ENCODE data around the gene PTPN4.

The PTPN4 gene, protein sequence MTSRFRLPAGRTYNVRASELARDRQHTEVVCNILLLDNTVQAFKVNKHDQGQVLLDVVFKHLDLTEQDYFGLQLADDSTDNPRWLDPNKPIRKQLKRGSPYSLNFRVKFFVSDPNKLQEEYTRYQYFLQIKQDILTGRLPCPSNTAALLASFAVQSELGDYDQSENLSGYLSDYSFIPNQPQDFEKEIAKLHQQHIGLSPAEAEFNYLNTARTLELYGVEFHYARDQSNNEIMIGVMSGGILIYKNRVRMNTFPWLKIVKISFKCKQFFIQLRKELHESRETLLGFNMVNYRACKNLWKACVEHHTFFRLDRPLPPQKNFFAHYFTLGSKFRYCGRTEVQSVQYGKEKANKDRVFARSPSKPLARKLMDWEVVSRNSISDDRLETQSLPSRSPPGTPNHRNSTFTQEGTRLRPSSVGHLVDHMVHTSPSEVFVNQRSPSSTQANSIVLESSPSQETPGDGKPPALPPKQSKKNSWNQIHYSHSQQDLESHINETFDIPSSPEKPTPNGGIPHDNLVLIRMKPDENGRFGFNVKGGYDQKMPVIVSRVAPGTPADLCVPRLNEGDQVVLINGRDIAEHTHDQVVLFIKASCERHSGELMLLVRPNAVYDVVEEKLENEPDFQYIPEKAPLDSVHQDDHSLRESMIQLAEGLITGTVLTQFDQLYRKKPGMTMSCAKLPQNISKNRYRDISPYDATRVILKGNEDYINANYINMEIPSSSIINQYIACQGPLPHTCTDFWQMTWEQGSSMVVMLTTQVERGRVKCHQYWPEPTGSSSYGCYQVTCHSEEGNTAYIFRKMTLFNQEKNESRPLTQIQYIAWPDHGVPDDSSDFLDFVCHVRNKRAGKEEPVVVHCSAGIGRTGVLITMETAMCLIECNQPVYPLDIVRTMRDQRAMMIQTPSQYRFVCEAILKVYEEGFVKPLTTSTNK

DNA sequence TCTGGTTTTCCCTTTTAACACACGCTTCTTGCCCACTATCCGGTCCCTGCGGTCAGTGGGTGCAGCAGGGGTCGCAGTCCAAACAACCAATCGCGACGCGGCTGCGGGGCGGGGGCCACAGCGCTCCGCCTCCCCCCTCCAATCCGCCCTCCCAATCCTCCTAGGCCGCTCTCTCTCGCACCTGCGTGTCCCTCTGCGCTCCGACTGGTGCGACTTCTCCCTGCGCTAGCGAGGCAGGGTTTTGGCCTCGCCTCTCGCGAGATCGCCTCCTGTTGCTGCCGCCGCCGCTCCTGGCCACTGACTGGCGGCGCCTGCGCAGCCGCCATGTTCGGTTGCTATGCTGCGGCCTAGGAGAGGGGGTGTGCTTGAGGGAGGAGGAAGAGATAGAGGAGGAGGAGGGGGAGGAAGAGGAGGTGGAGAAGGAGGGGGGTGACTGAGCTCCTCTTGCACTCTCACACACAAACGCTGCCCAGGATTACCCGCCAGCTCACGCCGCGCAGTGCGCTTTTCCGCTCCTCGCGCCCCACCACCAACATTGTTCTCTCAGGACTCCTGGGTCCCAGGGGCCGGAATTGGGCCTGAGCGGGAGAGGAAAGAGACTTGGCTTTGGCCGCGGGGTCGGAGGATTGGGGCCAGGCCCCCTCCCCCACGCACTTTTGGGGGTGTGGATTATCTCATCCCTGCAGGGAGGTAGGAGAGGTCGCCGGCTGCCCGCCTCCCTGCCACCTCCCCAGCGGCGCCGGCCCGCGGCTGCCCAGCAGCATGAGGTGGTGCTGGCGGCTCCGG lies at the start of gene PTPN4:
PTPN4 (plus strand) TSS at position 472 of the 786 bp plus-strand sequence. CDS start 49,932 bp downstream, outside the sequence.
- peak; percentile 97 for DNase-seq (ENCODE audit: low spot score)

DNA sequence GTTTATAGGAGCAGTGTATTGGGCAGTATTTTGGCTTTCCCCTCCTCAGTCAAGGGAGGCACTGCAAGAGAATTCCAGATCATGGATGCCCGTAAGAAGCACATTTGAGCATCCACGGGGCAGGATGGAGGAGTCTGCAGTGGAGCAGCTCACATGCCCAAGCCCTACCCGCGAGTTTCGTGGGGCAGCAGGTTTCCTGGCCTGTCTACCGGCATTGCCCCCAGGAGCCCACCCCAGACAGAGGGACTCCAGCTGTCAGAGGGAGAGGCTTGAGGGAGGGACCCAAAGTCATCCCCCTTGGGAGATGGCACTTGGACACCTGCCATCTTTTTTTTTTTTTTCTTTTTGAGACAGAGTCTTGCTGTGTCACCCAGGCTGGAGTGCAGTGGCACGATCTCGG lies 49.4 kb upstream of the PTPN4 start:
- DNase-seq (ENCODE audit: low spot score): no peak

DNA sequence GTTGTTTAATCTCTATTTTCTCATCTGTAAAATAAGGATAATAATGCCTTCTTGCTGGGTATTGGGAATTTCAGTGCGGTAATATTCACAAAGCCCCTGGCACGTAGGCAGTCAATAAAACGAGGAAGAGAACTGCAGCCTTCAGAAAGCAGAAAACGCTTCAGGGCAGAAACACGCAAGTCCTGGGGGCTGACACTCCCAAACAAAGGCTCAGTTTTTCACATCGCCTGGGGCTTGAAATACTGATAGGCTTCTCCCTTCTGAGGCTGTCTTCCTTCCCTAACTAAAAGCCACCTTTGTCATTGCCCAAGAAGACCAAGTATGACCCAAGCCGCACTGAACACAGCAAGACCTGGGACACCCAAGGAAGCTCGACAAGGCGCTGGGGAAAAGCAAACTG lies 48.4 kb upstream of the PTPN4 start:
- no peak for DNase-seq (ENCODE audit: low spot score)

DNA sequence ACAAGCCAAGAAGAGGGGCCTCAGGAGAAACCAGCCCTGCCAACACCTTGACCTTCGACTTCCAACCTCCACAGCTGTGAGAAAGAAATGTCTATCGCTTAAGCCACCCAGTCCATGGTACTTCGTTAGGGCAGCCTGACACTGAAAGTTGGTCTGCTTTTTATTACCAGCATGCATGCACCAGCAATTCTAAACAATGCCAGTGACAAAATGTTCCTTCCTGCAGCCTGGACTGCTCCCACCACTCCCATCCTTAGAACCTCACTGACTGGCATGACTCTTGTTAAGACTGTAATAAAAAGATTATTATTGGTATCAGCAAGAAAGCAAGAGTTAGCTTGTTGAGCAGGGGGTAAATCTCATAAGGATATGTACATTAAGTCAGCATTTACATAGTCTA lies 47.2 kb upstream of the PTPN4 start:
- DNase-seq (ENCODE audit: low spot score): no peak

DNA sequence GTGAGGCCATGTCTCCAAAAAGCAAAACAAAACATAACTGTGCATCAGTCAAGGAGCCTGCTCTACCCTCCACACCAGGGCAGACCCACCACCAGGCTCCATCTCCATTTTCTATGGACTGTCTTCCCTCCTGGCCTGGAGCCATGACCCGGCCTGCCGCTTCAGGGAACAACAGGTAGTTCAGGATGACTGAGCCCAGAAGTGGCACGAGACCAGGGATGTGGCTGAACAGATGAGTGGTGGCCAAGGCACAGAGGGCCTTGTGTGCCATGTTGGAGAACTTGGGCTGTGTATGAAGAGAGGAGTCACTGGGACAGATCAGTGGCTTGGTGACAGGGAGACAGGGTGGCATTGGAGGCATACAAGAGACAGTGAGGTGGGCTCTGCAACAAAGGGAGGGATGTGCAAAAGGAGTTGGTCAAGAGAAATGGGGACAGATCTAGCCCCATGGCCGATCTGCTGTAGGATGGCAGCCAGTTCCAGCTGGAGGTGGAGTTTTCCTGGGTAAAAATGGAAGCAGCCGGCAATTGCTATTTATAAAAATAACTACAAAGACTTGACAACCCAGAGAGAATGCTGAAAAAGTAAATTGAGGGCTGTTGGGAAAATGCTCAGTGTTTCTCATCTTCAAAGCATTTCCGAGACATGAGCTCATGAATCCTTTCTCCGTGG lies 45.8 kb upstream of the PTPN4 start:
- DNase-seq (ENCODE audit: low spot score): no peak

DNA sequence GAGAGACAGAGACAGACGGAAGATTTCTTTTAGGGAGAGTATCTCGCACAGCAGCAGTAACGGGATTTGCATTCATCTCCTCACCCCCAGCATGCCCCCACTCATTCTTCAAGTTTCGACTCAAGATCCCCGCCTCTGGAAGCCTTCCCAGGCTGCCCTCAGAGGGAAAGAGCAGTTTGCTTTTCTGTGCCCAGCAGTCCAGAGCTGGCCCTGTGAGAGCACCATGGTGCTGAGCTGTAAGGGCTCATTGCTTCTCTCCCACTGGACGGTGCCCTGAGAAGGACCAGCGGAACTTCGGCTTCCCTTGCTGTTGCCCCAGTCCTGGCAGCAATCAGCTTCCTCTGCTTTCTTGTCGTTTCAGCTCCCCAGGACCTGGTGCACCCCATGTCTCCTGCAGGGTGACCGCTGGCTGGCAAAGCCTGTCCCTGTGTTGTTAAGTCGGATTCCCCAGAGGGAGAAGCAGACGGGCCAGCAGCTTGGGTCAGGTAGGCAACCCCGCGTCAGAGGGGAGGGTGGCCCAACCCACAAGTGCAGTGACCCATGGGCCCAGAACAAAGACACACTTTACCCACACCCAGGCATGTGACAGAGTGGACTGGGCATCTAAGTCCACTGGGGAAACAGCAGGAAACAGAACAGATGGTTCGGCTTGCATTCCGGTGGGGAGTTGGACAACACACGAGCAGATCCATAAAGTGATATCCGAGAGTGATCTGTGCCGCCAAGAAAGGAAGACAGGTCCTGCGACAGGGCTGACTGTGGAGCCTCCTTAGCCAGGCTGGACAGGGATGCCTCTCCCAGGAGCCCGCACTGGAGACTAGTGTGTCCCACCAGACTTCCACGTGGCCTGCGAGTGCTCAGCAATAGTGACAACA lies 44.1 kb upstream of the PTPN4 start:
- no peak for DNase-seq (ENCODE audit: low spot score)

DNA sequence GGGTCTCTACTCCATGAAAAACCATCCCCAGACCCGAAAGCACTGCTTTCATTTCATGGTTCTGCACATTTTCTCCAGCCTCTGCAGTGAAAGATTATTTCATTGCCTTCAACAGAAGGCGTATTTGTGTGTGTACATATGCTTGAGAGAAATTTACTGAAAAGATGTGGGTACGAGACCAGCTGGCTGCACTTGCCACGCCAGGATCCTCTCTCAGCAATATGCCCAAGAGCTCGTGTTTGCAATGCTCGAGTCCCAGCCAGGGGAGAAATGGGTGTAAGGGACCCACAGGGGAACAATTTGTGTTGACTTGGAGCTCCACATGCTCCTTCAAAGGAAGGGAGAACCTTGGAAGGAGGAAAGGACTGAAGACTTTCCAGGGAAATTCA lies 43.4 kb upstream of the PTPN4 start:
- no peak for DNase-seq (ENCODE audit: low spot score)

DNA sequence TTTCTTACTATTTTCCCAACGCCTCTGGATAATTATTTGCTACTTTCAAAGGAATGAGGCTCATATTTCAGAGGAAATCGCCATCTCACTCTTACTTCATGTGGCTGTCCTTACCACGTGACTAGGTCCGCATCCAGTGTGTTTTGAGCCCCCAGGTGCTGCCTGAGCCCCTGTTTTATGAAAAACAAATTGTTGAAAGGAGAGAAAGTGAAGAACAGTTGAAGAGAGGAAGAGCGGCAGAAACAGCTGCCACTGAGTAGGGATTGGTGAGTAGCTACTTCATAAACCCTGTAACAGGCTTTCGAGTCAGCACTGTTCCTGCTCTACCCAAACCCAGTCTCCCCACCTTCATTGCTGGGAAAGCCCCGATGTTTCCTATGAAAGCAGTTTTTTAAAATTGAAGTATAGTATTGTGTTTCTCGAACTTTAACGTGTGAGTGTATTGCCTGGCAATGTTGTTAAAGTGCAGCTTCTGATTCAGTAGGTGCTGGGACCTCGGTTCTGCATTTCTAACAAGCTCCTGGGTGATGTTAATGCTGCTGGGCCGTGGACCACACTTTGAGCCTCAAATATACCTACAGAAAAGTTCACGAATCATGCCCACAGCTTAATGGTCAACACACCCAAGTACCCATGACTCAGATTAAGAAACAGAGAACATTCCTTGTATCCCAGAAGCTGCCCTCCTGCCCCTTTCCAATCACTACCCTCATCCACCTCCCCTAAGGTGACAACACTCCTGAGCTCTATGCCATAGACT lies 41.0 kb upstream of the PTPN4 start:
- no peak for DNase-seq (ENCODE audit: low spot score)

DNA sequence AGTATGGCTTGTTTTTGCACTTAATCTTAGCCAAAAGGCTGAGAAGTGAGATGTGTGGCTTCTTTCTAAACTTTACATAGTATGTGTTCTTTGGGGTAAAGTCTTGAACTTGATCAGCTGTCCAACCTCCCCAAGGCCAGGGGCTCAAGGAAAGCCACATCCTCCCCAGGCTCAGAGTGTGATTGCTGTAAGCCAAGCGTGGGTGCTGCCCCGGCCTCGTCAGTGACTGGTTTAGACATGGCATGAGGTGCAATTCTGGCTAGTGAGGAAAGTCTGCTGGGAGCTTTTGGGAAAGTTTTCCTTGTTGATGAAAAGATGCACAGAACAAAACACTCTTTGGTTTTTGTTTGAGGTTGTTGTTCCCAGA lies 40.5 kb upstream of the PTPN4 start:
- no peak for DNase-seq (ENCODE audit: low spot score)

DNA sequence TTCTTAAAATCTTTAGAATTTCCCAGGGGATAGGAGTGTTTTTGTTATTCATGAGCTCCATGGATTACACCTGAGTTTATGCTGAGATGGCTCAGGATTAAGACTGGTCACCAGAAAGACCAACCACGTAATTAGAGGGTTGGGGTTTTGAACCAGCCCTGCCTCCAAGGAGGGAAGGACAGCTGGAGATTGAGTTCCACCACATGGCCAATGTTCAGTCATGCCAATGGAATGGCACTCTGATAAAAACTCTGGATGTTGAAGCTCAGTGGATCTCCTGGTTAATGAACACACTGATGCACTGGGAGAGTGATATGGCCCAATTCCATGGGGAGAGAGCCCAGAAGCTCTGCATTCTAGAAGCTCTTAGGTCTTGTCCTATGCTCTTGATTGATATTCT lies 38.7 kb upstream of the PTPN4 start:
- DNase-seq (ENCODE audit: low spot score): no peak

DNA sequence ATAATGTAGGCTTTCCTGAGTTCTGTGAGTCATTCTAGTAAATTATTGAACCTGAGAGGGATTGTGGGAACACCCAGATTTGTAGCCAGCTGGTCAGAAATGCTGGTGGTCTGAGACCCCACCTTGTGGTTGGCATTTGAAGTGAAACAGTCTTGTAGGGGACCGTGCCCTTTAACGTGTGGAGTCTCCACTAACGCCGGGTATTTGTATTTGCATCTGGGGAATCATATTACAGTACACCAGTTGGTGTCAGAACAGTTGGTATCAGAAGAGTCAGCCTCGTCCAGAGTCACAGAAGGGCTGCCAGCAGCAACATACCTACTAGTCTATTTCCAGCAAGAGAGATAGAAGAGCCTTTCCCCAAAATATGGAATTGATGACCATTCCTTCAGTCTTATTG lies 38.3 kb upstream of the PTPN4 start:
- DNase-seq (ENCODE audit: low spot score): no peak

DNA sequence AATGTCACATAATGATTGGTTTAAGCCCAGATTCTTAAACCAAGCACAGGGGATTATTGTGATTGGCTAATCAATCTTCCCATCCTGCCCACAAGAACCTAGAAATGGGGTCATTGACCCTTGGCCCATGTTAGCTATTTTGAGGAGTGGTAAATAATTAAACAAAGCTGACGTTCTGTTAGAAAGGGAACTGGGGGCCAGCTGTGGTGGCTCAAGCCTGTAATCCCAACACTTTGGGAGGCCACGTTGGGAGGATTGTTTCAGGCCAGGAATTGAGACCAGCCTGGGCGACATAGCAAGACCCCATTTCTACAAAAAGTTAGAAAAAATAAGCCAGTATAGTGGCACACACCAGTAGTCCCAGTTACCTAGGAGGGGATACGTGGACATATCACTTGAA lies 37.8 kb upstream of the PTPN4 start:
- no peak for DNase-seq (ENCODE audit: low spot score)

DNA sequence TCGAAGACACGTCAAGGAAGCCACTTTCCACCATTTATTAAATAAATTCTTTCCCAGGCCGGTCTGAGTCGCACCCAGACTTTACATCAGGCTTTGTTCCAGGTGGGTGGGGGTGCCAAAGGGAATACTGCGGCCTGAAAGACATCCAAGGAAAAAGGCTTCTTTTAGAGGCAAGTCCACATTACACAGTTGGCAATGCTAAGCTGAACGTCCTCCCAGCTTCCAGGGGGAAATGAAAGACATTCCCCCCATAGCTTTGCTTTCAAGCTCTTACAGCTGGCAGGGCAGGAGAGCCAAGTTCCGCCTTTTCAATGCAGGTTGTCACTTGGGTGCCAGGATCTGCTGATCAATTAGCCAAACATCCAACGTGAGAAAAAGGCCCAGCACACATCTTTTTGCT lies 36.5 kb upstream of the PTPN4 start:
- peak; percentile 67 for DNase-seq (ENCODE audit: low spot score)

DNA sequence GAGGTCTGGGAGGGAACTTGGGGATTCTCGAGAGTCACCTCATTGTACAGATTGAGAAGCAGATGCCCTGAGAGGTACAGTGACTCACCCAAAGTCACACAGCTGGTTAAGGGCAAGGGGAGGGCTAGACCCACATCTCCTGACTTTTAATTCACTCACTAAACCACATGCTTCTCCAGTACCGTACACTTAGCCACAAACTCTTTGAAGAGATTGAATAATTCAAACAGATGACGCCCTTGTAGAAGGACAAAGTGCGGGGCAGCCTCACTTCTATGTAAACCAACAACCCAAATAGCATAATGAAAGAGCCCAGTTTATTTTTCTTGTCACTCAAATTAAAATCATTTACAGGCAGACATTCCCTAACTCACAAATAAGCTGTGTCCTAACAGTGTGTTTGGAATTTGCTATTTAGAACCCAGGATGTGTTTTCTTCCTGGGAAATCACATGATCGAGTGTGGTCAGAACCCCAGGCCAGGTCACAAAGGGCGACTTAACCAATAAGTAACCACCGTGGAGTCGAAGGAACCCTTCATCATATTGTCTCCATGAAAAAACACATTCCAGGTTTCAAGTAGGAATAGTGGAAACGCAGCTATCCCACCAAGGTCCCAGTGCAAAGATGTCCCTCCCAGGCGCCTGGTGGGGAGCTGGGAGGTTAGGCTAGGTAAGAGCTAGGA lies 35.8 kb upstream of the PTPN4 start:
- DNase-seq (ENCODE audit: low spot score): no peak

DNA sequence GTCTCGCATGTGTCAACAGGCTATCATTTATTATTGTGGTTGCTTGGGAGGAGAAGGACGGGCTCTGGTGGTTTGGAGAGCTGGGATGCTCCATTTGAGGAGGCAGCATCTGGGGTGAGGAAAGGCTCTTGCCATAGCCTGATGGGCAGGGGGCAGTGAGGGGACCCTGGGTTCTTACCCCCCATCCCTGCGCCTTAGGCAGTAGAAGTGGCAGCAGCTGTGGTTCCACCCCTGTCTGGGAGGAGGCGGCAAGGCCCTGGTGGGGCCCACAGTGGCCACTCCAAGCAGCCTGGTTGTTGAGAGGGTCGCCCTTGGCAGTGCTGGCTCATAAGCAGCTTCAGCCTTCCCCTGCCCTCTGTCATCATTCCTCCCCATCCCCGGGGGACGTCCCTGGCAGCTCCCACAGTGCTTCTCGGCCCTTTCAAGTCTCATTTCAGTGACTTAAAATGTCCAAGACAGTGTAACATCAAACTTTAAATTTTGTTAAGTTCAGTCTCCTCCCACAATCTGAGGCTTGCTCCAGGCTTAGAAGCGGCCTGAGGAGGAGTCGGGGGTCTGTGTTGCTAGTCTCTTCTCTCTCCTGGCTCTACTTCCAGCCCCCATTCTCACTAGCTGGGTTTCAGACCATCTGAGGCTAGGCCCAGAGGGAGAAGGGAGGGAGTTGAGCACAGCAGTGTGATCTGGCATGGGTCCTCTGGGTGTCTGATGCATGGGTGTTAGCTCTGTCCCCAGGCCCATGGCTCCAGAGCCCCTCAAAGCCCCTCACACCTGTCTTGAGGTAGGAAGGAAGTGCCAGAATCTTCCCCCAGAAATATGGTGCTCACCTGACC lies 34.9 kb upstream of the PTPN4 start:
- no peak for DNase-seq (ENCODE audit: low spot score)

DNA sequence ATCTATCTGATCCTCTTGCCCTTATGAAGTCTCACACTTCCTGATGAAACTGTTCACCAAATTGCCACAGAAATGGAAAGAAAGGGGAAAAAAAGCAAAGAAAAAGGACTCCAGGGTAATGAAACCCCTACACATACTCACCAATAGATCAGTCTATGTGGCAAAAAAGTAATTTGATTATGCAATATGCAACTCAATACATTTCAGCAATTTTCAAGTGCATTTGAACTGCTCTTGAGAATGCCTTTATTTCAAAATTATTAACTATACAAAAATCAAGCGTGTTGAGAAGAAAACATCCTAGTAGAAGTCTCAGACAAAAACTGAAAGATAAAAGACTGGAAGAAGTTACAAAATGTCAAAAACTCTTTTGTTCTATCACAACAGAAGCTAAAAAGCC lies 32.2 kb upstream of the PTPN4 start:
- DNase-seq (ENCODE audit: low spot score): no peak

DNA sequence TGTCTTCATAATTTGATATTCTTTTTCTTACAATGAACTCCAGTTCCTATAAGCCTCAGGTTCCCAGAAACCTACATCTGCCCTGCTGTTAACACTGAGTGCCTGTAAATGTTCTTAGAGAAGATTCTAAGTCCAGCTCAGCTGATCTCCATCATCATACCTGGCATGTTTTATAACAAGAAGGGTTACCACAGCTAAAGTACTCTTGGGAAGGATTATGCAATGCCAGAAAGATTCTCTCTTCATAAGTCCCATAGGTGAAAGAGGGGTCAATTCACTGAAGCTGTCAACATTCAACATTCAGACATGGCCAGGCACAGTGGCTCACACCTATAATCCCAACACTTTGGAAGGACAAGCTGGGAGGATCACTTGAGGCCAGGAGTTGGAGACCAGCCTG lies 31.3 kb upstream of the PTPN4 start:
- DNase-seq (ENCODE audit: low spot score): no peak

DNA sequence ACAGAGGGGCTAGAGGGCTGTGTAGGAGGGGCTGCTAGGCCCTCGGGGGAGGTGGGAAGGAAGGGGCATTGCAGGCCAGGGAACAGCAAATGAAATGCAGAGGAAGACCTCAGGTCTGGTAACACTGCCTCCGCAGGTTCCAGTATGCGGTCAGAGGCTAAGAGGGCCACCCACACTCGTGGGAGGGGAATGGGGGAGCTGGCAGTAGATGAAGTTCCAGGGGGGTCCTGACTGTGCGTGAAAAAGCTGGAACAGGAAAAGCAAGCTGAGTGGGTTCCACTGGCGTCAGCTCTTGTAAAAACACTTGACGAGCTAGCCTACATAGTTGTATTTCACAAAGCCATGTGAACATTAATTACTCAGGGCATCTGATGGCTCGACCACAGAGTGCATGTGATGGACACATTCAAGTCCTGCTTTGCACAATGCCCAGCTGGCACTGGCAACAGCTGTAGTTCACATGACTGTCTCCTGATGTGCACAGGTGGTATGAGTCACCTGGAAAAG lies 29.0 kb upstream of the PTPN4 start:
- DNase-seq (ENCODE audit: low spot score): no peak

Data from pons (tissue), 1 donor.